Panc1 (cell line): ENCODE measurements around the gene MAGEB3. TPM values are rescaled to one million over a fixed set of nuclear protein-coding genes. Genes with fewer than 3 reads are reported as not detected.

Experiments used
- ATAC-seq: fragments of 200-7000 bp; cut with Tn5 transposase; 2 replicates; pipeline ENCODE4 v1.9.1; 2020; ENCODE audit warnings: mild to moderate bottlenecking, moderate library complexity
- BruUV-seq: library from RNA; stranded (reverse); fragments of 400-500 nt; replicated peaks from 2 replicates; lab custom pipeline; 2021; lab: Mats Ljungman, UMichigan
- CTCF ChIA-PET: fragments of 300-600 bp; sonication (Branson Sonifier 250); formaldehyde crosslinking; loops from one replicate; lab custom pipeline; 2022; ENCODE audit warnings: antibody characterized with exemption; lab: Charles Lee
- POLR2A ChIA-PET: fragments of 300-600 bp; sonication (Branson Sonifier 250); formaldehyde crosslinking; loops from one replicate; lab custom pipeline; 2022; ENCODE audit warnings: antibody characterized with exemption; lab: Charles Lee
- DNase-seq: peaks from one replicate; pipeline ENCODE4 v3.0.0-alpha.2; 2010; ENCODE audit warnings: low read depth, low spot score
- H3K27ac ChIP-seq: 2 replicates; pipeline ENCODE4 v1.5.1; 2011; ENCODE audit warnings: mild to moderate bottlenecking, low read length, inconsistent platforms
- H3K27me3 ChIP-seq: fragments of 200-500 bp; sonication (Bioruptor generic); 2 replicates; pipeline ENCODE4 v1.6.0; 2014; ENCODE audit warnings: low read length, inconsistent platforms; ENCODE audit not compliant: control insufficient read depth, insufficient read depth
- H3K36me3 ChIP-seq: fragments of 200-500 bp; sonication (Bioruptor generic); 2 replicates; pipeline ENCODE4 v1.5.1; 2014; ENCODE audit warnings: inconsistent platforms, mild to moderate bottlenecking, low read length, moderate library complexity; ENCODE audit not compliant: control insufficient read depth, insufficient read depth
- H3K4me1 ChIP-seq: 2 replicates; pipeline ENCODE4 v1.5.1; 2011; ENCODE audit warnings: inconsistent platforms, mild to moderate bottlenecking, low read length, moderate library complexity; ENCODE audit not compliant: control insufficient read depth, insufficient read depth
- H3K4me3 ChIP-seq, 2 experiments: 2 replicates each; pipeline ENCODE4 v1.5.1; 2011 to 2012; ENCODE audit warnings: low read depth in 2 of 2, low read length in 2 of 2, mild to moderate bottlenecking in 2 of 2, inconsistent platforms in 1 of 2, moderate library complexity in 1 of 2
- H3K9me3 ChIP-seq: fragments of 200-500 bp; sonication (Bioruptor generic); 2 replicates; pipeline ENCODE4 v1.5.1; 2014; ENCODE audit warnings: low read depth, mild to moderate bottlenecking, inconsistent platforms, low read length, moderate library complexity; ENCODE audit not compliant: control insufficient read depth, insufficient read depth
- CTCF ChIP-seq: fragments of 450-650 bp; IDR thresholded peaks from 2 replicates; pipeline ENCODE4 v1.5.1; 2017; ENCODE audit warnings: mild to moderate bottlenecking
- POLR2AphosphoS5 ChIP-seq: IDR thresholded peaks from 2 replicates; pipeline ENCODE4 v1.6.1; 2012; ENCODE audit warnings: mild to moderate bottlenecking, low read depth, low read length, moderate library complexity
- SIN3A ChIP-seq: IDR thresholded peaks from 2 replicates; pipeline ENCODE4 v1.6.1; 2012; ENCODE audit warnings: low read depth, mild to moderate bottlenecking, low read length, moderate library complexity, borderline replicate concordance; ENCODE audit not compliant: insufficient read depth
- TCF7L2 ChIP-seq: IDR thresholded peaks from 2 replicates; pipeline ENCODE4 v1.6.1; 2011; ENCODE audit warnings: mild to moderate bottlenecking, low read depth, low read length, inconsistent platforms
- in situ Hi-C: cut with HindIII; loops from 2 replicates; pipeline ENCODE4 v1.10.0; 2016; ENCODE audit warnings: low sequenced_read_pairs, low pct_unique_long_range_greater_than_20kb
- intact Hi-C: fragments of 100-400 bp; cut with micrococcal nuclease; formaldehyde crosslinking; loops from one replicate; pipeline ENCODE4 v1.10.0; 2022; ENCODE audit not compliant: unreplicated experiment
- total RNA-seq: library from RNA; stranded (reverse); gene quantifications from one replicate; pipeline ENCODE4 v1.2.1, GENCODE V29; 2021; ENCODE audit not compliant: unreplicated experiment
- TF ChIP-seq, protein P1 (sequence below), 2 experiments: IDR thresholded peaks; 2 replicates each; pipeline ENCODE4 v1.6.1; 2011 to 2012; ENCODE audit warnings: low read depth in 2 of 2, control low read depth in 1 of 2, low read length in 1 of 2, mild to moderate bottlenecking in 1 of 2, moderate library complexity in 1 of 2; ENCODE audit not compliant: insufficient read depth in 1 of 2

The MAGEB3 gene
- total RNA-seq, 1 experiment from 2014 or later, result not detected

DNA sequence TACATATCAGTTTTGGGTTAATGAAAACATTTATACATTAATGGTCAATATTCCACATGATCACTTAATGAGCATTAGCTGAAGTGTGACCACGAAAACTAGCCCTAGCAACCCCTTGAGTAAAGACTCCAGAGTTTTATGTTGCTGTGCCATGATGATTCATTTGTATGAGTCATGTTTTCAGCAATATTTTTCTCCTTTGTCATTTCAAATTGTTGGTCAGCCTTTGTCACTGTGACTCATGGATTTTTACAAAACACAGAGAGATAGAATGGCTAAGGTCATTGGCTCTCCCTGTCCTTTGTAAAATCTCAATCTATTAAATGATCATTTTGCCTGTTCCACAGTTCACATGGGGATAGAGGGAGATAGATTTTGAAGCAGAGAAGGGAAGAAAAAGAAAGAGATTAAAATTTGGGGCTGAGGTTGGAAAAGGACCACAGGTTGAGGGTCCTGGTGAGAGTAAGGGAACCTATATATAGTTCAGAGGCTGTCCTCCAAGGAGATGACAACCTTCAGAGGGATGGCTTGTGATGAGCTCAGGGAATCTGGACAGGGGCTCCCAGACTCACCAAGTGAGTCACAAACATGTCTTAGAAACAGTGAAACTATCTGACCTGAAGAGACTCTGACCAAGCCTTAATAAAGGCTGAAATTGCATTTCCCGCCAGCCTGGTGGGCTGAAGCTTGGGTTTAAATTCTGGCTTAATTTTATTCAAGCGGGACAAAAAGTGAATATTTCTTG is 53.2 kb downstream of the MAGEB3 start:
- no peaks in the 10 kb centered on the region for H3K27me3 ChIP-seq
- ChIA-PET POLR2A (no interaction called here), CTCF (no interaction called here)
- H3K4me1 ChIP-seq, result no peaks in the 10 kb centered on the region
- intact Hi-C loops, result no loop called here
- H3K9me3 ChIP-seq, result no peaks in the 10 kb centered on the region; the same call in 1 of the 2 replicates
- peak; percentile 81 for ATAC-seq
- no peak overlapping the region for H3K4me3 ChIP-seq
- BruUV-seq, result no TSS peak
- peak; percentile 60 for DNase-seq
- TF ChIP-seq POLR2AphosphoS5 (no peak), SIN3A (no peak), CTCF (no peak), TCF7L2 (no peak)
- TF ChIP-seq, protein P1, sequence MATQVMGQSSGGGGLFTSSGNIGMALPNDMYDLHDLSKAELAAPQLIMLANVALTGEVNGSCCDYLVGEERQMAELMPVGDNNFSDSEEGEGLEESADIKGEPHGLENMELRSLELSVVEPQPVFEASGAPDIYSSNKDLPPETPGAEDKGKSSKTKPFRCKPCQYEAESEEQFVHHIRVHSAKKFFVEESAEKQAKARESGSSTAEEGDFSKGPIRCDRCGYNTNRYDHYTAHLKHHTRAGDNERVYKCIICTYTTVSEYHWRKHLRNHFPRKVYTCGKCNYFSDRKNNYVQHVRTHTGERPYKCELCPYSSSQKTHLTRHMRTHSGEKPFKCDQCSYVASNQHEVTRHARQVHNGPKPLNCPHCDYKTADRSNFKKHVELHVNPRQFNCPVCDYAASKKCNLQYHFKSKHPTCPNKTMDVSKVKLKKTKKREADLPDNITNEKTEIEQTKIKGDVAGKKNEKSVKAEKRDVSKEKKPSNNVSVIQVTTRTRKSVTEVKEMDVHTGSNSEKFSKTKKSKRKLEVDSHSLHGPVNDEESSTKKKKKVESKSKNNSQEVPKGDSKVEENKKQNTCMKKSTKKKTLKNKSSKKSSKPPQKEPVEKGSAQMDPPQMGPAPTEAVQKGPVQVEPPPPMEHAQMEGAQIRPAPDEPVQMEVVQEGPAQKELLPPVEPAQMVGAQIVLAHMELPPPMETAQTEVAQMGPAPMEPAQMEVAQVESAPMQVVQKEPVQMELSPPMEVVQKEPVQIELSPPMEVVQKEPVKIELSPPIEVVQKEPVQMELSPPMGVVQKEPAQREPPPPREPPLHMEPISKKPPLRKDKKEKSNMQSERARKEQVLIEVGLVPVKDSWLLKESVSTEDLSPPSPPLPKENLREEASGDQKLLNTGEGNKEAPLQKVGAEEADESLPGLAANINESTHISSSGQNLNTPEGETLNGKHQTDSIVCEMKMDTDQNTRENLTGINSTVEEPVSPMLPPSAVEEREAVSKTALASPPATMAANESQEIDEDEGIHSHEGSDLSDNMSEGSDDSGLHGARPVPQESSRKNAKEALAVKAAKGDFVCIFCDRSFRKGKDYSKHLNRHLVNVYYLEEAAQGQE (IDR thresholded peaks at IDR 0.05; ENCODE audit: insufficient read depth in 1 of 2, low read depth in 2 of 2, low read length in 1 of 2), result no peak
- 0 out of 2 replicates have a peak overlapping the region, but pooled peaks have one; percentile 7 for H3K27ac ChIP-seq
- H3K36me3 ChIP-seq, result no peaks in the 10 kb centered on the region
- in situ Hi-C loops, result no loop called here

Other genes with a start within 250 kb of the MAGEB3 start
- gene MAGEB2, start 15.1 kb upstream of the MAGEB3 start, total RNA-seq, result 0.10 TPM
- not detected for gene MAGEB4, start 11.3 kb downstream of the MAGEB3 start, total RNA-seq
- not detected for gene MAGEB1, start 16.5 kb downstream of the MAGEB3 start, total RNA-seq
- gene NR0B1, start 78.7 kb downstream of the MAGEB3 start, total RNA-seq, result not detected